Activated effector memory CD4-positive, alpha-beta T cell treated with anti-CD3 and anti-CD28 coated beads, Interleukin-2, amount 50 U/mL, for 16 hours (primary cell): Measurements from ENCODE around the gene ADGRG2.

Experiments
- DNase-seq: peaks from one replicate; pipeline ENCODE4 v3.0.0-alpha.2; 2020

ADGRG2 gene

GRCh38 chrX:18946611-18947010, 175.7 kb downstream of the ADGRG2 start:
- DNase-seq: no peak

DNA sequence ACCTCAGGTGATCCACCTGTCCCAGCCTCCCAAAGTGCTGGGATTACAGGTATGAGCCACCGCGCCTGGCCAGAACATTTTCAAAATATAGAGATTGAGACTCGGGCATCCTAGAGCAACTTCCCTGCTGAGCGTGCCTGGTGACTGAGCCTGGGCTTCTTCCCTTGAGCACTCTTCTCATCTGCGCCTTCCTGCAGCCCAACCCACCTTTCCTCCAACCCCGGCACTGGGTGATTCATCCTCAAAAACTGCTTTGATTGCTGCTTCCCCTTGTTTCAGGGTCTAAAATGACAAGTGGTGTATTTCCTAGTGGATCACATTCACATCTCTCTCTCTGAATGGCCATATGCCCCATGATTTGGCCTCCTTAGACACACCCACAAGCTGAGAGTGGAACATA, 176.1 kb downstream of the ADGRG2 start:
- DNase-seq: no peak

GRCh38 chrX:18945483-18945882, 176.8 kb downstream of the ADGRG2 start:
- DNase-seq: no peak

DNA sequence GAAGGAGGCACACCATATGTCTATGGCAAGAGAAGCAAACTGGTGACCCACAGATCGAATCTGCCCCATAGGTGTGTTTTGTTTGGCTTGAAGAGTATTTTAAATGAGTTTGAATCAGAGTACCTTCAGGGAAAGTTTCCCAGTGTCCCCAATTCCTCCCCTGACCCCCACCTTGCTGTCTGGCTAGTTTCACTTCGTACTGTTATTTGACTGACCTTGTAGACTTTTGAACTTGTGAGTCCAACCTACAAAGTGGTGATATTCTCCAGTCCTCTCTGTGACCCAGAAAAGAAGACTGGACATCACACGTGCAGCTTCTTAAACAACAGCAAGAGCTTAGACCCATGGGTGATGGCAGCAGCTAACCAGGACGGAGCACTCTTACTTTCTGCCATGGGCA, 177.8 kb downstream of the ADGRG2 start:
- DNase-seq: no peak

- DNase-seq: no peak
Measured at GRCh38 chrX:18941896-18942295, 180.4 kb downstream of the ADGRG2 start.
